ENCODE results near the gene ARHGEF26.

Gene ARHGEF26

GRCh38 chr3:154119951-154120350, 1.2 kb upstream of the ARHGEF26 start:
- DNase-seq (ENCODE audit: low spot score): no peak

DNA sequence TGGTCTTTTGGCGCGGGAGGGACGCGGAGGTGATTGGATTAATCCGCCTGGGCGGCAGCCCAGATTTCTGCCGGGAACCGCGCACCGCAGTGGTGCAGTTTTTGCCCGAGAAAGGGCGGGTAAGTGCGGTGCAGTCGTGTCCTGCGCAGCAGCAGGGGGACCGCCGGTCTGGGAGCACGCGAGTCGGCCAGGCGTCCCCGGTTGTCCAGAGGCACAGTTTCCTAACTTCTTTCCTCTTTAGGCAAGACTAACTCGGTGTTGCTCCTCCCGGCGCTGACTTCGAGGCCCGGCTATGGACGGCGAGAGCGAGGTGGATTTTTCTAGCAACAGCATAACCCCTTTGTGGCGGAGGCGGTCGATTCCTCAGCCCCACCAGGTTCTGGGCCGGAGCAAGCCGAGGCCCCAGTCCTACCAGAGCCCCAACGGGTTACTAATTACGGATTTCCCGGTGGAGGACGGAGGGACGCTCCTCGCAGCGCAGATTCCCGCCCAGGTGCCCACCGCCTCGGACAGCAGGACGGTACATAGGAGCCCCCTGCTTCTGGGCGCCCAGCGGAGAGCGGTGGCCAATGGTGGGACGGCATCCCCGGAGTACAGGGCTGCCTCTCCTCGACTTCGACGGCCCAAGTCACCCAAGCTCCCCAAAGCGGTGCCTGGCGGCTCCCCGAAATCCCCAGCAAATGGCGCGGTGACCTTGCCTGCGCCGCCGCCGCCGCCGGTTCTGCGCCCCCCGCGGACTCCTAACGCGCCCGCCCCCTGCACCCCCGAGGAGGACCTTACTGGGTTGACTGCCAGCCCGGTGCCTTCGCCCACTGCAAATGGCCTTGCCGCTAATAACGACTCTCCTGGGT, 736 bp downstream of the ARHGEF26 start:
- DNase-seq (ENCODE audit: low spot score): no peak

GRCh38 chr3:154122552-154122911, 1.3 kb downstream of the ARHGEF26 start:
- no peak for DNase-seq (ENCODE audit: low spot score)

DNA sequence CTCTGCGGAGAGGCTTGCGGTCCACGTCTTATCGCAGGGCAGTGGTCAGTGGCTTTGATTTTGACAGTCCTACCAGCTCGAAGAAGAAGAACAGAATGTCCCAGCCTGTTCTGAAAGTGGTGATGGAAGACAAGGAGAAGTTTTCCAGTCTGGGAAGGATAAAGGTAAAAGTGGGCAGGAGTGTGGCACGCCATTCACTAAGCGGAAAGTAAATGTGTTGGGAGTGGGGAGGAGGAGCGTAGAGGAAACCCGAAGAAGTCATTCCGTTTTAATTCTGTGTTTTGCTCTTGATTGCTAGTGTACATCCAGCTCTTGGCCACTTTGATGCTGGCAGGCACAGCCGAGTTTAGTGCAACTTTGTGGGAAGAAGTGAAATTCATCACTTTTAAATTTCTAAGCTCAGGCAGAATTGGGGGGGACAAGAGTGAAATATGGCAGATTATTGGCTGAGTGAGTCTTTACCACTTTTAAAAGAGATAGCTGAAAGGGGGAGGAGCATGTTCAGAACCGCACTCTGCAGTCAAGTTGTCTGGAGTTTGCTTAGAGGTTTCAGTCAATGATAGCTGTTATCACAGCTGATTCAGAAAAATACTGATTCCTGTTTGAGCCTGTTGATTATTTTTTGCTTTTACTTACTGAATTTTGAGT, 1.8 kb downstream of the ARHGEF26 start:
- DNase-seq (ENCODE audit: low spot score): no peak

GRCh38 chr3:154123906-154124305, 2.7 kb downstream of the ARHGEF26 start:
- no peak for DNase-seq (ENCODE audit: low spot score)

- no peak for DNase-seq (ENCODE audit: low spot score)
Observed at GRCh38 chr3:154125378-154126030, 4.3 kb downstream of the ARHGEF26 start.

GRCh38 chr3:154126651-154127050, 5.5 kb downstream of the ARHGEF26 start:
- DNase-seq (ENCODE audit: low spot score): no peak

DNA sequence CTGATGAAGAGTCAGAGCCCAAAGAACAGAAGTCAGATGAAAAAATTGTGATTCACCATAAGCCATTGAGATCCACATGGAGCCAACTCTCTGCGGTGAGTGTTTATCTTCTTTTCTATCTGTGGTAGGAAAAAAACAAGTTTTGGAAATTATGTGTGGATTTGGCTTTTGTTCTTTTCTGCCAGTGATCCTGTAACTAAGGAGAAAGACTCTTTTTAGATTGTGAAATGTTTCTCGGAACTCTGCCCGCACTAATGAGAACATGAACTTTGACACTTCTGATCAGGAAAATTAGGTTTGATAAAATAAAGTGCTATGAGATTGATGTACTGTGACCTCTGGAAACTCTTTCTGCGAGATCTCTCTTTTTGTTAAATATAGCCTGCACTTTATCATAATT, 8.4 kb downstream of the ARHGEF26 start:
- no peak for DNase-seq (ENCODE audit: low spot score)

DNA sequence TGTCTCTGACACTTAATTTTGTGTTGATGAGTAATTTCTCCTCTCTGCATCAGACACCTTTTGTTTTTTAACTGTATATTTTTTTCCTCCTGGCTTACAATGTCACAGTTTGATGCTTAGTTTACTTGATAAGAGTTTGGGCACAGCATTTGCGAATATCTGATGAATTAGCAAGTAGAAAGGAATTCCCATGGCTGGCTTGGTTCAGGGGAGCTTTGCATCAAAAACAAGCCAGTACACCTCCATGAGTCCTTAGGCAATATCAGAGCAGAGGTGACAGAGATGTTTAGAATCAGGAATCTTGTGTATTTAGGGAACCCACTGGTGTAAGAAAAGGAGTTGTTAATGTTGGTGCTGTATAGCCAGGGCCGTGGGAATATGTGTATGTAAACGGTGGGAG, 9.3 kb downstream of the ARHGEF26 start:
- no peak for DNase-seq (ENCODE audit: low spot score)

- DNase-seq (ENCODE audit: low spot score): no peak
Observed at GRCh38 chr3:154131830-154132229, 10.6 kb downstream of the ARHGEF26 start.

DNA sequence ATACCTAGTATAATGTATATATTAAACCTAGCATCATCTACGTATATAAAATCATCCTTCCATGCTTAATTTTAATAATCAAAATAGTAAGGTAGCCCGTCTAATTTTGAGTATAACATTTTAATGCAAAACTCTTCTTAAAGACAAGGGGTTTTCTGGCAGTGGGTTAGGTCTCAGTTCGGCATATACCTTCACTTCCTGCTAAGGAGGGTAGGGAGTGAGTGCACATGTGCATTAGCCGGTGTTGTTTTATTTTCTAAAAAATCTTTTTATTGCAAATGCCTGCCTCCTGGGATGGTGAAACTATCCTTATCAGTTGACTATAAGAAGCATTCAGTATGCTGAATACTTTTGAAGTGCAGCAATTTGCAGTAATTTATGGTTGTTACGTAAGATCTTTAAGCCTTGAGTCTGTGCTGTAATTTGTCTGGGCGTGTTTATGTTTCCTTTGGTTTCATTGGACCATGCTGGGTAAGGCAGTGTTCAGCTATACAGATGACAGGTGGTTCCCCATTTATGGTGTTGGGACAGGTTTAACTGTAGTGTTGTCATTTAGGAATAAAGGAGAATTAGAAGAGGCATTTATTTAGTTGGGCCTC, 11.7 kb downstream of the ARHGEF26 start:
- no peak for DNase-seq (ENCODE audit: low spot score)

GRCh38 chr3:154135511-154136173, 14.5 kb downstream of the ARHGEF26 start:
- no peak for DNase-seq (ENCODE audit: low spot score)

GRCh38 chr3:154137036-154137435, 15.8 kb downstream of the ARHGEF26 start:
- DNase-seq (ENCODE audit: low spot score): no peak

GRCh38 chr3:154139996-154140436, 18.8 kb downstream of the ARHGEF26 start:
- no peak for DNase-seq (ENCODE audit: low spot score)

DNA sequence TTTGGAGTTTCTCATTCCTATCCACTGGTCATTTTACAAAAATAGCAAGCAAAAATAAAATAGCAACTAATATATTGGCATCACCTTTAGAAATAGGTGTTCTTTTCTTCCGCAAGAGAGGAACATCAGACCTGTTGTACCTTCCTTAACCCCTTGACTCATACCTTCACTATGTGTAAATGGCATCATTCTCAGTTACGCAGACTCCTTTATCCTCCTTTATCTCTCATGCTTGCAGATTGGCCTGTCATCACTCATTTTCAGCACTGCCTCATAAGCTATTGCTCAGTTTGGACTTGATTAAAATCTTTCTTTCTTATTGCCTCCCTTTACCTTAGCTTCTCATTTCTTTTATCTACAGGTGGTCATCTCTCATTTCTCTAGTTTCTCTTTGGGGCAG, 21.4 kb downstream of the ARHGEF26 start:
- no peak for DNase-seq (ENCODE audit: low spot score)

DNA sequence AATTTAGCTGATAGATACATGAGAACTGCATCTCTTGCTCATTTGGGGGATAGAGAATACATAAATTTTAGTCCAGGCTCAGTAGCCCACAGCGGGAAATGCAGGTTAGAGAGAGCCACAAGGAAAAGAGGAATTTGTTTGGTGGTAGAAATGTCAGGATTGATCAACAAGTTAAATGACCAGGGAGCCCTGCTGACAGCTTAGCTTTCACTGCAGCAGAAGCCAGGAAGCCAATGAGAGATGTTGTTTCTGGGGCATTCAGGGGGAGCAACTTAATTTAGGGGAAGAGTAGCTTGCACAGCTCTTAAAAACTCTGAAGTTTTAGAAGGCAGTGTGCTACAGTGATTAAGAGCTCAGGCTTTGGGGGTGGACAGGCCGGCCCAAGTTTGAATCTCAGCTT, 22.7 kb downstream of the ARHGEF26 start:
- no peak for DNase-seq (ENCODE audit: low spot score)

DNA sequence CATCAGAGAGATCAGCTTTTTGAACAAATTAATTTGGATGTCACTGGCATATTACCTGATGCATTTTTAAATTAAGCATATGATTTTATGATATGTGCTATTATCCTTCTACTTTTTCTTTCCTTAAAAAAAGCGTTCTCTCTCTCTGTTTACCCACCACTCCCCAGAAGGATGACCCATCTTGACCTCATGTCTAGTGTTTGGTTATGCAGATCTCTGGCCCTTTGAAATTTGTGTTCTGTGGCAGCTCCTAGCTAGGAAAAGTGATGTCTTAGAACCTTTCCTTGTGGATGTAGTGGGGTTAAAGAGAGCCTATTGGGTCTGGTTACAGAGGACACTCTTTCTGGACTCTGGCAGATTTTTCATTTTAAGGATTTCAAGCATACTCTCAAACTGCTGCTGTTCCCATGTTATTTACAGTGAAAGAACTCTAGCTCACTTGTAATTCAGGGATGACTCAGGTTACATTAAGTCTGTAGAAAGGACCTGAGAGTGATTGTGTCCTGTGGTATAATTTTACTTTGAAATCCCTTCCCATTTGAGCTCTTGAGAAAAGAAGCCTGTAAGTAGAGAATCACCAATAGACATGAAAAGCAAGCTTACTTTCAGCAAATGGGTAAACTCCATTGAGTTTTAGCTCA, 23.8 kb downstream of the ARHGEF26 start:
- no peak for DNase-seq (ENCODE audit: low spot score)

- DNase-seq (ENCODE audit: low spot score): no peak
Observed at GRCh38 chr3:154148541-154148940, 27.4 kb downstream of the ARHGEF26 start.

DNA sequence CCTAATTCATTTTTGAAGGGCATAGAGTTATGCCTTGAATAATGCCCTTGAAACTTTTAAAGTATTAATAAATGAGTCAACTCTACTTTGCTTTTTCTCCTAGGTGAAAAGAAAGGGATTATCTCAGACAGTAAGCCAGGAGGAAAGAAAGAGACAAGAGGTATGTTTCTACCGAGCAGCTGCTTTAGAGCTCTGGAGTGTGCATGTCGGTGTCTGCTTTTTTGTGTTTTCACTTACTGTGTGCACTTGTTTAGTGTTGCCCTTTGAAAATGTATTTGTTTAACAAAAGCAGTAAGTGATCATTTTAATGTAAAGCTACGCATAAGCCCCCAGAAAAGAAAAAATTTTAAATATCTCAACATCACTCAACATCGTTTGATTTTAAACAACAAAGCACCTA, 28.1 kb downstream of the ARHGEF26 start:
- DNase-seq (ENCODE audit: low spot score): no peak

DNA sequence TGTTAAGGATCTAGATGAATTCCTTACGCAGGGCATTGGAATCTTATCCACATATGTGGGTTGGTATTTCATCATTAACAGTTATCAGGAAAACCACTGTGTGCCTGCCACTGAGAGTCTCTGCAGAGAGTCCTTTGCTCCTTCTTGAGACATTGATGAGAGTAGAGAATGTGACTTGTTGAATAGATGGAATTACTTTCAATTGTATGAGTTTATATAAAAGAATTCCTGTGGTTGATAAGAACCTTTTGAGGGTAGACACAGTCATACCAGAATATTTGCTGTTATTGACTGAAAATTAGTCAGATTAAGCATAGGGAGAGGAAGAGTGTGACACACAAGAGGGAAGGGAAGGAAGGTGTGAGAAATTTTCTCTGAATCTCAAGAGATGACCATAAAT, 30.8 kb downstream of the ARHGEF26 start:
- no peak for DNase-seq (ENCODE audit: low spot score)

DNA sequence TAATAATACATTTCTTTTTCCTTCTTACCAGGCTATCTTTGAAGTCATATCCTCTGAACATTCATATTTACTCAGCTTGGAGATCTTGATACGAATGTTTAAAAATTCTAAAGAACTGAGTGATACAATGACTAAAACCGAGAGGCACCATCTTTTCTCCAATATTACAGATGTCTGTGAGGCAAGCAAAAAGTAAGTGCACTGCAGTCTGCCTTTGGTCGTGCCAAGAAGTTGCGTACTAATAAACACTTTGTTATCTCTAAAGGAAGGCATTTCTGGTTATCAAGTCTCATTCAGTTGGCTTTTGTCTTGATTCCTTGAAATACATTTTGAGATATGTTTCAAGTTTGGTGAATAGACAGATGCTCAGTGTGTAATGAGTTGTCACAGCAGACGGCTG, 31.6 kb downstream of the ARHGEF26 start:
- DNase-seq (ENCODE audit: low spot score): no peak

DNA sequence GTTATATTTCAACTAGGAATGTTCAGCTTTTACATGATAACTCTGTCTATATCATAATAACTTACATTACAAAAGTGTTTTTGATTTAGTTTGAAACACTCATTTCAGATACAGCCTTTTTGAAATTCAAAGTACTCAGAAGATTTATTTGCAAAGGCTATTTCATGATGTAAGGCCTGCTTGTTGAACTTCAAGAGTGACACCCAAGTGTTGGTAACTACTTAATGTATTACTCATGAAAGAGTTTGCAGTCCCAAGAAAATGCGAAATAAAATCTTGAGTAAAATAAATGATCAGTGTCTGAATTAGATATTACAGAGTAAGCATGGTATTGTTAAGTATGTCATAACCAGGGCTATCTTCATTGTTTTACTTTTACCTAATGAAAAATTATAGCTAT, 35.3 kb downstream of the ARHGEF26 start:
- DNase-seq (ENCODE audit: low spot score): no peak

Measured in cerebellar cortex (tissue), 1 donor.